K562 (cell line): ENCODE results near the gene PPT2. TPM values are rescaled to one million over a fixed set of nuclear protein-coding genes. Genes with fewer than 3 reads are reported as not detected.

Source experiments
- ELF2 ChIP-seq: fragments of 250-450 bp; sonication (Bioruptor Pico); IDR thresholded peaks from 2 replicates; pipeline ENCODE4 v1.5.0; 2021; ENCODE audit warnings: mild to moderate bottlenecking
- HNRNPL ChIP-seq: fragments of 200-400 bp; formaldehyde crosslinking; IDR thresholded peaks from 2 replicates; pipeline ENCODE4 v1.6.1; 2017; ENCODE audit warnings: low read depth, mild to moderate bottlenecking, low read length
- MCM5 ChIP-seq: fragments of 450-650 bp; IDR thresholded peaks from 2 replicates; pipeline ENCODE4 v1.6.1; 2016; ENCODE audit warnings: low read depth
- MEIS2 ChIP-seq: fragments of 450-650 bp; IDR thresholded peaks from 2 replicates; pipeline ENCODE4 v1.6.1; 2014; ENCODE audit warnings: mild to moderate bottlenecking; ENCODE audit not compliant: partially characterized antibody
- TARDBP ChIP-seq: fragments of 450-650 bp; IDR thresholded peaks from 2 replicates; pipeline ENCODE4 v1.6.1; 2016
- ZSCAN29 ChIP-seq: fragments of 450-650 bp; IDR thresholded peaks from 2 replicates; pipeline ENCODE4 v1.6.1; 2017
- polyA plus RNA-seq, 8 experiments: library from polyadenylated mRNA; depleted of rRNA in 4 of 8; stranded (reverse) in 5 of 8; unstranded in 3 of 8; fragments of >200 nt; fragmentation: Nextera tagmentation in 2 of 8; fragmentation: Illumina TruSeq in 1 of 8; extraction: Ambion mirVana in 2 of 8; extraction: Trizol in 1 of 8; gene quantifications; 2 replicates each; pipeline versions ENCODE4 v1.2.1 to v1.2.3, GENCODE V29; 2011 to 2014; ENCODE audit warnings: inconsistent platforms in 1 of 8, missing spikeins in 1 of 8
- total RNA-seq, 7 experiments: library from RNA; depleted of rRNA in 6 of 7; stranded (reverse); fragments of >200 nt in 6 of 7; fragmentation: Illumina TruSeq in 2 of 7; extraction: Trizol in 2 of 7; gene quantifications; 2 replicates each; pipeline versions ENCODE4 v1.2.1 to v1.2.3, GENCODE V29; 2011 to 2021; ENCODE audit warnings: low replicate concordance in 1 of 7
- TF ChIP-seq, protein P1 (sequence below): sonication (generic); formaldehyde crosslinking; IDR thresholded peaks from 2 replicates; pipeline ENCODE4 v1.8.0; 2023; ENCODE audit warnings: mild to moderate bottlenecking, missing genetic modification reagents
- TF ChIP-seq, protein P2 (sequence below), 2 experiments: fragments of 450-650 bp in 1 of 2; IDR thresholded peaks; 2 replicates each; pipeline ENCODE4 v1.6.1; 2011 to 2017; ENCODE audit warnings: low read depth in 2 of 2, antibody characterized with exemption in 1 of 2, borderline replicate concordance in 1 of 2, low read length in 1 of 2, mild to moderate bottlenecking in 1 of 2, mixed read lengths in 1 of 2; ENCODE audit not compliant: control insufficient read depth in 1 of 2
- TF ChIP-seq, protein P3 (sequence below): IDR thresholded peaks from 2 replicates; pipeline ENCODE4 v1.6.1; 2014; ENCODE audit warnings: antibody characterized with exemption
- TF ChIP-seq, protein P4 (sequence below): fragments of 450-650 bp; conservative IDR thresholded peaks from 2 replicates; pipeline ENCODE4 v1.6.1; 2016; ENCODE audit warnings: missing genetic modification characterization, low read depth, mild to moderate bottlenecking, control low read depth, missing compliant biosample characterization
- TF ChIP-seq, protein P5 (sequence below): sonication (generic); formaldehyde crosslinking; IDR thresholded peaks from 2 replicates; pipeline ENCODE4 v1.9.0; 2022; ENCODE audit warnings: mild to moderate bottlenecking, missing genetic modification reagents
- TF ChIP-seq, protein P6 (sequence below): fragments of 250-450 bp; sonication (Bioruptor Pico); IDR thresholded peaks from 2 replicates; pipeline ENCODE4 v1.5.0; 2021; ENCODE audit warnings: mild to moderate bottlenecking, borderline replicate concordance

Gene PPT2
- total and polyA plus RNA-seq, 9 of the 15 experiments (the other 6 are each of a cell fraction or from before 2014, with no cell fraction given): 27.4 to 98.8 (median 69.9) TPM

DNA sequence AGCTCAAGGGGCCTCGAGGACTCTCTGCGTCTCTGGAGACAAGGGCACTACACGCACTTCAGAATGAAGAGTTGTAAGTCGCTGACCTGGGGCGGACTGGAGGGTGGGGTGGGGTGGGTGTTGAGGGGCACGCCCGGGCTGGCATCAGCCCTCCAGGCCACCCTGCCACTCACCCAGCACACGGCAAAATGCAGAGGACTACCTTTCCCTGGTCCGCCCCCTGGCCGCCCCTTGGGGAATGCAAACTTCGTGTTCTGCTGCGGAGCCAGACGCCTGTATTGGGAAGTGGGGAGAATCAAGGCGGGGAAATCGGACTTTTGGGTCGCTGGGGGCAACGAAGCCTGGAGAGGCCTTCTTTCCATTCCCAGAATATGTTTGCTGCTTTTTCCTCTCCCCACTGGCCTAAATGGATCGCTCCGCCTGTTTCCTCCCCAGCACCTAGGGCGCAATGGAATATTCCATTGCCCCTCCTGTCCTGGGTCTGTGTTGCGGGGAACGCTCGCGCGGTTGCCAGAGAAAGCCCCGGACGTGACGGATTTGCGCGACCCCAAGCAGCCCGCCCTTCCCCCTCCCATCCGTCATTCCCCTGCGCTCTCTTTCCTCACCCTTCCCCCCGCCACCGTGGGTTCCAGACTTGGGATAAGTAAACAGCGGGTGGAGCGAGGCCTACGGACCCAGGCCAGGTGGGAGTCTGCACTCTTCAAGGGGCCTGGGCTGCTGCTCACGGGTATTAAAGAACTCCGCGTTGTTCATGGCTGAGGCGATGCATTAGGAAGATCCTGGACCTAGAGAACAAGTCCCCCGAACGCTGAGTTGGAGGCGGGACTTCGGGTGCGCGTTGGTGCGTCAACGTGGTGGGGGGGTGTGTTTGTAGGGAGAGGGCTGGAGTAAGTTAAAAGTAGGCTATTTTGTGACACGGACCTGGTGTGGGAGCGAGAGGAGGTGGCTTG, at the start of gene PPT2 (continued):
- TF ChIP-seq, protein P1, sequence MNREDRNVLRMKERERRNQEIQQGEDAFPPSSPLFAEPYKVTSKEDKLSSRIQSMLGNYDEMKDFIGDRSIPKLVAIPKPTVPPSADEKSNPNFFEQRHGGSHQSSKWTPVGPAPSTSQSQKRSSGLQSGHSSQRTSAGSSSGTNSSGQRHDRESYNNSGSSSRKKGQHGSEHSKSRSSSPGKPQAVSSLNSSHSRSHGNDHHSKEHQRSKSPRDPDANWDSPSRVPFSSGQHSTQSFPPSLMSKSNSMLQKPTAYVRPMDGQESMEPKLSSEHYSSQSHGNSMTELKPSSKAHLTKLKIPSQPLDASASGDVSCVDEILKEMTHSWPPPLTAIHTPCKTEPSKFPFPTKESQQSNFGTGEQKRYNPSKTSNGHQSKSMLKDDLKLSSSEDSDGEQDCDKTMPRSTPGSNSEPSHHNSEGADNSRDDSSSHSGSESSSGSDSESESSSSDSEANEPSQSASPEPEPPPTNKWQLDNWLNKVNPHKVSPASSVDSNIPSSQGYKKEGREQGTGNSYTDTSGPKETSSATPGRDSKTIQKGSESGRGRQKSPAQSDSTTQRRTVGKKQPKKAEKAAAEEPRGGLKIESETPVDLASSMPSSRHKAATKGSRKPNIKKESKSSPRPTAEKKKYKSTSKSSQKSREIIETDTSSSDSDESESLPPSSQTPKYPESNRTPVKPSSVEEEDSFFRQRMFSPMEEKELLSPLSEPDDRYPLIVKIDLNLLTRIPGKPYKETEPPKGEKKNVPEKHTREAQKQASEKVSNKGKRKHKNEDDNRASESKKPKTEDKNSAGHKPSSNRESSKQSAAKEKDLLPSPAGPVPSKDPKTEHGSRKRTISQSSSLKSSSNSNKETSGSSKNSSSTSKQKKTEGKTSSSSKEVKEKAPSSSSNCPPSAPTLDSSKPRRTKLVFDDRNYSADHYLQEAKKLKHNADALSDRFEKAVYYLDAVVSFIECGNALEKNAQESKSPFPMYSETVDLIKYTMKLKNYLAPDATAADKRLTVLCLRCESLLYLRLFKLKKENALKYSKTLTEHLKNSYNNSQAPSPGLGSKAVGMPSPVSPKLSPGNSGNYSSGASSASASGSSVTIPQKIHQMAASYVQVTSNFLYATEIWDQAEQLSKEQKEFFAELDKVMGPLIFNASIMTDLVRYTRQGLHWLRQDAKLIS: peak; percentile 92
- TF ChIP-seq, protein P2, sequence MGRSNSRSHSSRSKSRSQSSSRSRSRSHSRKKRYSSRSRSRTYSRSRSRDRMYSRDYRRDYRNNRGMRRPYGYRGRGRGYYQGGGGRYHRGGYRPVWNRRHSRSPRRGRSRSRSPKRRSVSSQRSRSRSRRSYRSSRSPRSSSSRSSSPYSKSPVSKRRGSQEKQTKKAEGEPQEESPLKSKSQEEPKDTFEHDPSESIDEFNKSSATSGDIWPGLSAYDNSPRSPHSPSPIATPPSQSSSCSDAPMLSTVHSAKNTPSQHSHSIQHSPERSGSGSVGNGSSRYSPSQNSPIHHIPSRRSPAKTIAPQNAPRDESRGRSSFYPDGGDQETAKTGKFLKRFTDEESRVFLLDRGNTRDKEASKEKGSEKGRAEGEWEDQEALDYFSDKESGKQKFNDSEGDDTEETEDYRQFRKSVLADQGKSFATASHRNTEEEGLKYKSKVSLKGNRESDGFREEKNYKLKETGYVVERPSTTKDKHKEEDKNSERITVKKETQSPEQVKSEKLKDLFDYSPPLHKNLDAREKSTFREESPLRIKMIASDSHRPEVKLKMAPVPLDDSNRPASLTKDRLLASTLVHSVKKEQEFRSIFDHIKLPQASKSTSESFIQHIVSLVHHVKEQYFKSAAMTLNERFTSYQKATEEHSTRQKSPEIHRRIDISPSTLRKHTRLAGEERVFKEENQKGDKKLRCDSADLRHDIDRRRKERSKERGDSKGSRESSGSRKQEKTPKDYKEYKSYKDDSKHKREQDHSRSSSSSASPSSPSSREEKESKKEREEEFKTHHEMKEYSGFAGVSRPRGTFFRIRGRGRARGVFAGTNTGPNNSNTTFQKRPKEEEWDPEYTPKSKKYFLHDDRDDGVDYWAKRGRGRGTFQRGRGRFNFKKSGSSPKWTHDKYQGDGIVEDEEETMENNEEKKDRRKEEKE (IDR thresholded peaks at IDR 0.05; ENCODE audit: borderline replicate concordance in 1 of 2, control insufficient read depth in 1 of 2, low read depth in 2 of 2, low read length in 1 of 2): peak in 1 of 2 experiments; percentile 91; a peak in 2 of 4 replicates
- TF ChIP-seq TARDBP: peak; percentile 43; the same call in 1 of the 2 replicates
- TF ChIP-seq ELF2 (CRISPR knock-in tag): no peak
- TF ChIP-seq ZSCAN29: no peak
- TF ChIP-seq, protein P3, sequence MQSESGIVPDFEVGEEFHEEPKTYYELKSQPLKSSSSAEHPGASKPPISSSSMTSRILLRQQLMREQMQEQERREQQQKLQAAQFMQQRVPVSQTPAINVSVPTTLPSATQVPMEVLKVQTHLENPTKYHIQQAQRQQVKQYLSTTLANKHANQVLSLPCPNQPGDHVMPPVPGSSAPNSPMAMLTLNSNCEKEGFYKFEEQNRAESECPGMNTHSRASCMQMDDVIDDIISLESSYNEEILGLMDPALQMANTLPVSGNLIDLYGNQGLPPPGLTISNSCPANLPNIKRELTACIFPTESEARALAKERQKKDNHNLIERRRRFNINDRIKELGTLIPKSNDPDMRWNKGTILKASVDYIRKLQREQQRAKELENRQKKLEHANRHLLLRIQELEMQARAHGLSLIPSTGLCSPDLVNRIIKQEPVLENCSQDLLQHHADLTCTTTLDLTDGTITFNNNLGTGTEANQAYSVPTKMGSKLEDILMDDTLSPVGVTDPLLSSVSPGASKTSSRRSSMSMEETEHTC: no peak
- no peak for TF ChIP-seq MCM5
- TF ChIP-seq, protein P4, sequence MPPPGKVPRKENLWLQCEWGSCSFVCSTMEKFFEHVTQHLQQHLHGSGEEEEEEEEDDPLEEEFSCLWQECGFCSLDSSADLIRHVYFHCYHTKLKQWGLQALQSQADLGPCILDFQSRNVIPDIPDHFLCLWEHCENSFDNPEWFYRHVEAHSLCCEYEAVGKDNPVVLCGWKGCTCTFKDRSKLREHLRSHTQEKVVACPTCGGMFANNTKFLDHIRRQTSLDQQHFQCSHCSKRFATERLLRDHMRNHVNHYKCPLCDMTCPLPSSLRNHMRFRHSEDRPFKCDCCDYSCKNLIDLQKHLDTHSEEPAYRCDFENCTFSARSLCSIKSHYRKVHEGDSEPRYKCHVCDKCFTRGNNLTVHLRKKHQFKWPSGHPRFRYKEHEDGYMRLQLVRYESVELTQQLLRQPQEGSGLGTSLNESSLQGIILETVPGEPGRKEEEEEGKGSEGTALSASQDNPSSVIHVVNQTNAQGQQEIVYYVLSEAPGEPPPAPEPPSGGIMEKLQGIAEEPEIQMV (tag): no peak
- TF ChIP-seq, protein P5, sequence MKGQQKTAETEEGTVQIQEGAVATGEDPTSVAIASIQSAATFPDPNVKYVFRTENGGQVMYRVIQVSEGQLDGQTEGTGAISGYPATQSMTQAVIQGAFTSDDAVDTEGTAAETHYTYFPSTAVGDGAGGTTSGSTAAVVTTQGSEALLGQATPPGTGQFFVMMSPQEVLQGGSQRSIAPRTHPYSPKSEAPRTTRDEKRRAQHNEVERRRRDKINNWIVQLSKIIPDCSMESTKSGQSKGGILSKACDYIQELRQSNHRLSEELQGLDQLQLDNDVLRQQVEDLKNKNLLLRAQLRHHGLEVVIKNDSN: no peak
- TF ChIP-seq, protein P6, sequence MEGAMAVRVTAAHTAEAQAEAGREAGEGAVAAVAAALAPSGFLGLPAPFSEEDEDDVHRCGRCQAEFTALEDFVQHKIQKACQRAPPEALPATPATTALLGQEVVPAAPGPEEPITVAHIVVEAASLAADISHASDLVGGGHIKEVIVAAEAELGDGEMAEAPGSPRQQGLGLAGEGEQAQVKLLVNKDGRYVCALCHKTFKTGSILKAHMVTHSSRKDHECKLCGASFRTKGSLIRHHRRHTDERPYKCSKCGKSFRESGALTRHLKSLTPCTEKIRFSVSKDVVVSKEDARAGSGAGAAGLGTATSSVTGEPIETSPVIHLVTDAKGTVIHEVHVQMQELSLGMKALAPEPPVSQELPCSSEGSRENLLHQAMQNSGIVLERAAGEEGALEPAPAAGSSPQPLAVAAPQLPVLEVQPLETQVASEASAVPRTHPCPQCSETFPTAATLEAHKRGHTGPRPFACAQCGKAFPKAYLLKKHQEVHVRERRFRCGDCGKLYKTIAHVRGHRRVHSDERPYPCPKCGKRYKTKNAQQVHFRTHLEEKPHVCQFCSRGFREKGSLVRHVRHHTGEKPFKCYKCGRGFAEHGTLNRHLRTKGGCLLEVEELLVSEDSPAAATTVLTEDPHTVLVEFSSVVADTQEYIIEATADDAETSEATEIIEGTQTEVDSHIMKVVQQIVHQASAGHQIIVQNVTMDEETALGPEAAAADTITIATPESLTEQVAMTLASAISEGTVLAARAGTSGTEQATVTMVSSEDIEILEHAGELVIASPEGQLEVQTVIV (CRISPR knock-in tag): no peak
- no peak; the same call in 1 of the 2 replicates for TF ChIP-seq HNRNPL
- peak; percentile 29 for TF ChIP-seq MEIS2
